Umbilical cord (tissue), 2 donors: ENCODE measurements around the gene HDAC1. TPM values are rescaled to one million over a fixed set of nuclear protein-coding genes. Genes with fewer than 3 reads are reported as not detected.
A peak's percentile ranks its signal among the peaks of the same experiment; 100 is the strongest.

Source experiments
- DNase-seq: peaks from one replicate; pipeline ENCODE4 v3.0.0-alpha.2; 2015; ENCODE audit warnings: low spot score
- total RNA-seq: library from RNA; depleted of rRNA; stranded (reverse); fragments of >200 nt; gene quantifications from one replicate; pipeline ENCODE4 v1.2.3, GENCODE V29; 2014; ENCODE audit warnings: low replicate concordance; ENCODE audit not compliant: insufficient read depth

The HDAC1 gene
- total RNA-seq, 1 donor from 2014 or later: 27.7 TPM

DNA sequence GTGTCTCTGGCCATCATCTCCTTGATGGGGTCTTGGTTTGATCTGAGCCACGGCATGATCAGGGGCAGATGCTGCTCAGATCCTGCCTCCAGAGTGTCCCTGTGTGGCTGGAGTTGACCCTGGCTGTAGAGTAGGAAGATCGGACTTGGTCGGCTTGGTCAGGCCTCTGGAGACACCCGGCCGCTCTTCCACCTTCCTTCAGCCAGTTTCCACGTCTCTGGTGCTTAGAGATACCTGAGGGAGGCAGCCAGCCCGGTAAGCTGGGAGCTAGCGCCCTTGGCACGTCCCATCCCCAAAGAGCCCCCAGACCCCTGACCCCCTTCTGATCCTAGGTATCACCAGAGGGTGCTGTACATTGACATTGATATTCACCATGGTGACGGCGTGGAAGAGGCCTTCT, 35.3 kb downstream of the HDAC1 start:
- DNase-seq: no peak

DNA sequence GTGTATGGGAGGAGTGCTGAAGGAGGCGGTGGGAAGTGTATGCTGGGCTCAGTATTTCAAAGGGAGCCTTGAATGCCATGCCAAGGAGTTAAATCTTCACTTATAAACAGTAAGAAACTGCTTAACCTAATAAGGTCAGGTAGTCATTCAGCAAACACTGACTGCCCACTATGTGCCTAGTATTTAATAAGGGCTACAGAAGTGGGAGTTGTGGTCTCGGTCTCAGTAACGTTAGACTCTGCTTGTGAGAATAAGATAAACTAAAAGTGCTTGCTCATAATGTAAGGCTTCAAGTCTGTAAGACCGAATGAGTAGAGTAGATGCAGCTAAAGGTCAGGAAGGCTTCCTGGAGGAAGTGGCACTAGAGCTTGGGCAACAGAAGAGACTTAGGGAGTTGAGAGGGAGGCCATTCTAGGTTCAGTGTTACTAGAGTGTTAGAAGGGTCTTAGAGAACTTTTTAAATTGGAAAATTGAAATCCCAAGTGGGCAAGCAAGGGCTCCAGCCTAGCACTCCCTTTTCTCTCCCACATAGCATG, 38.1 kb downstream of the HDAC1 start:
- no peak for DNase-seq

DNA sequence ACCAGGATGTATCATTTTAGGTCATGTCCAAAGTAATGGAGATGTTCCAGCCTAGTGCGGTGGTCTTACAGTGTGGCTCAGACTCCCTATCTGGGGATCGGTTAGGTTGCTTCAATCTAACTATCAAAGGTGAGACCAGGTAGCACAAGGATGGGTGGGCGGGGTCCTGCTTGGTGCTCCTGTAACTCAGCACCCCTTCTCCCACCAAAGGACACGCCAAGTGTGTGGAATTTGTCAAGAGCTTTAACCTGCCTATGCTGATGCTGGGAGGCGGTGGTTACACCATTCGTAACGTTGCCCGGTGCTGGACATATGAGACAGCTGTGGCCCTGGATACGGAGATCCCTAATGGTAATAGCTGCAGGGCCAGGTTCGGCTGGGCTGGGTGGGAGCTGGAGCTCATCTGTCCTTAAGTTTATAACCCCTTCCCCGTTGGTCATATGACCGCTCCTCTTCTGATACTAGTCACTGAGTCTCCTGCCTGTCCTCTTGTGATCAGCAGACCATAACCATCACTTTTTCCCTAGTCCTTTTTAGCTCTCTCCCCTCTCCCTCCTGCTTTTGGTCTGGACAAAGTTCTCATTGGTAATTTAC, 38.8 kb downstream of the HDAC1 start:
- no peak for DNase-seq

DNA sequence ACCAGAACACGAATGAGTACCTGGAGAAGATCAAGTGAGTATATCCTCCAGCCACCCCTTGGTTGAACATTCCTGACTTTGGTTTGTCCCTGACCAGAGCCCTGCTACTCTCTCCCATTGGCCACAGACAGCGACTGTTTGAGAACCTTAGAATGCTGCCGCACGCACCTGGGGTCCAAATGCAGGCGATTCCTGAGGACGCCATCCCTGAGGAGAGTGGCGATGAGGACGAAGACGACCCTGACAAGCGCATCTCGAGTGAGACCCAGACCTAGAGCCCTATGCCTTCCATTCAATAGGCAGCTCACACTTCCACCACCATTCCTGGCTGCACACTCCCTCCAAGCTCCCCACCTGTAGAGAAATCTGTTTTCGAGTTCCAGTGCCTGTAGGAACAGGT, 39.7 kb downstream of the HDAC1 start:
- no peak for DNase-seq

DNA sequence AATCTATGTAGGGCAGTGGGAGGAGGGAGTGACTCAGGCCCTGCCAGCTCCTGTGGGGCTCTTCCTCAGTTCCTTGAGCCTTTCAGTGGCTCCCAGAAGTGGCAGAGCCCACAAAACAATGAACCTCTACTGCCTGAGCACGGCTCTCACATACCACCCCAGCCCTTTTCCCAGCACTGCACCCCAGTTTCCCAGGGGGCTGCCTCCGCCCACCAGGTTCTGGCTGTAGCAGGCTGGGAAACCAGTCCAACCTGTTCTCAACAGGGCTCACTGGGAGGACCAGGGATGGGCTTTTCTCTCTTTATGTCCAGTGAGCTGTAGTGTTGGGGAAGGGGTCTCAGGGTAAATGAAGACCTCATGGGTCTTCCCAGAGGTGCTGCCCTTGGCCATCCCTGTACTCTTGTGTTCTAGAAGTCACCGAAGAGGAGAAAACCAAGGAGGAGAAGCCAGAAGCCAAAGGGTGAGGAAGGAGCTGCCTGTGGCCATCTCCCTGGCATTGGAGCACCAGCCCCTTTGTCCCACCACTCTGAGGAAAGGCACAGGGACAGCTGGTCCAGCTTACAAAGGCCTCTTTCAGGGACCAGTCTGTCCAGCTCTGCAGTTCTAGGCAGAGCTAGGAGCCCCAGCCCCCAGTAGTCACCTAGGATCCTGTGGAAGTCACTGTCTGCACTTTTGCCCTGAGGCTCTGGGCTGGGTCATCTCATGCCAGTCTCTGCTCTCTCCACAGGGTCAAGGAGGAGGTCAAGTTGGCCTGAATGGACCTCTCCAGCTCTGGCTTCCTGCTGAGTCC, 40.6 kb downstream of the HDAC1 start:
- no peak for DNase-seq

DNA sequence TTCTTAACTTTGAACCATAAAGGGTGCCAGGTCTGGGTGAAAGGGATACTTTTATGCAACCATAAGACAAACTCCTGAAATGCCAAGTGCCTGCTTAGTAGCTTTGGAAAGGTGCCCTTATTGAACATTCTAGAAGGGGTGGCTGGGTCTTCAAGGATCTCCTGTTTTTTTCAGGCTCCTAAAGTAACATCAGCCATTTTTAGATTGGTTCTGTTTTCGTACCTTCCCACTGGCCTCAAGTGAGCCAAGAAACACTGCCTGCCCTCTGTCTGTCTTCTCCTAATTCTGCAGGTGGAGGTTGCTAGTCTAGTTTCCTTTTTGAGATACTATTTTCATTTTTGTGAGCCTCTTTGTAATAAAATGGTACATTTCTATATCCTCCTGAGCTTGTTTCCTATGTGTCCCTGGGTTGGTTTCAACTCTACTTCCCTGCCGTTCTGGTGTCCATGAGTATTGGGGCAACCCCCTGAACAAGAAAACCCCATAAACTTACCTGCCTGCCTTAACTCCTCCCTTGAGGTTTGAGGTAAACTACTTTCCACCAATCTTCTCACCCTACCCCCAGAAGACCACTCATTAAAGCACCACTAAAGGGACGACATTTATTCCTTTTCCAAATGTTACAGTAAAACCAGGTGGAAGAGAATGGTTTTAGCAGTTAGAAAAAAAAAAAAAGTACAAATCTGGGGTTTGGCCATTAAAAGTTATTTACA, 41.5 kb downstream of the HDAC1 start:
- DNase-seq: no peak

DNA sequence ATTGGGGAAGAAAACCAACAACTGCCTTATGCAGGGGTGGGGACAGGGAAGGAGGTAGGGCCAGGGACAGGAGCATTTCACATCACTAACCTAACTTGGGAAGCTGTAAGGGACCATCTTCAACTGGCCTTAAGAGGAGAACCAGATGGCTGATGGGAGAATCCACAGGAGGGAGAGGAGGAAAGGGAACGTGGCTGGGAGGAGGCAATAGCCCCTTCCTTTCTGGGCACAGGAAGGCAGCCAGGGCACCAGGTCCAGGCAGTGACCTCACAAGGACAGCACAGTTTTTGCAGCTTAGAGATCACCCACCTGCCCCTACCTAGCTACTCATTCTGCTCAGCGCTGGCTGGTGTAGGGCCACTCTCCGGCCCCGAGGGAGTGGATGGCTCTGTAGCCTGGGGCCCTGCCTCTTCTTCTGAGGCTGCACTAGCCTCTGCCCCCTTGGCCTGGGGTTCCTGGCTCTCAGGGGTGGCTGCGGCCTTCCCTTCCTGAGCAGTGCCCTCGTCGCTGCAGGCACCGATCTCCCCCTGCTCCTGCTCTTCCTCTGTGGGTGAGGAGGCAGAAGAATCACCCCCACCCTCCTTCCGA, 42.5 kb downstream of the HDAC1 start:
- DNase-seq: no peak

DNA sequence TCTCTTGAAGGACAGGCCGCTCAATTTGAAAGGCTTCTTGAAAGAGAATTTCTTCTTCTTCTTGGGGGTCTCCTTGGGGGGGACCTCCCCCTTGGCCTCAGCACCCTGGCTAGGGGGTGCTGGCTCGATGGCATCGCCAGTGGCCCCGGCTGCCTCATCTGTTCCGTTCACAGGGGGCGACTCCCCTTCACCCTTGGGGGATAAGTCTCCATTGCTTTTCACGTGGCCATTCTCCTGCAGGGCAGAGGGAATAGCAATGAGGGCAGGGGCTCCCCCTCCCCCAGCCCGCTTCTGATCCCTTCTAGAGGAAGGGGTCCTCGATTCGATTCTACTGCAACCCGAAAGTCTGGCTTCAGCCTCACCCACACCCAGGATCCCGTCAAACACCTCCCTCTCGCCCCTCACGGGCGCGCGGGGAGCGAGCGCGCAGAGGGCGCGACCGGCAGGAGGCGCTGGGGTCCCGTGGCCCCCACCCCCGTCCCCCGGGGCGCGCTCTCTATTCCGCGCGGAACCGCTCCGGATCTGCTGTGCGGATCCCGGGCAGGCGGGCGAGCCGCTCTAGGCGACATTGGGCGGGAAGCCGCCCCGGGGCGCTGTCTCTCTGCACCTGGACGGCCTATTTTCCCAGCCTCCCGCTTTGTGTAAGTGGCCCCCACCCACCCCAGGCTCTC, 43.1 kb downstream of the HDAC1 start:
- DNase-seq: no peak

DNA sequence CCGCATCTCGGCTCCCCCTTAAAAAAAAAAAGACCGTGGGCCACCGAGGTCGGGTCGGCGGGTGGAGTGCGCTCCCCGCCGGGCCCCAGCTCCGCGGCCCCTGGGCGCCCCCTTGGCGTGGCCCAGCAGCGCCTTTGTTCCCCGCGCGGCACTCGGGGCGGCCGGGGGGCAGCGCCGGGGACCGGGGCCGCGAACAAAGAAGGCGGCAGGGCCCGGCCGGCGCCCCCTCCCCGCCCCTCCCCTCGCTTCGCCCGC, 43.6 kb downstream of the HDAC1 start:
- DNase-seq: no peak

DNA sequence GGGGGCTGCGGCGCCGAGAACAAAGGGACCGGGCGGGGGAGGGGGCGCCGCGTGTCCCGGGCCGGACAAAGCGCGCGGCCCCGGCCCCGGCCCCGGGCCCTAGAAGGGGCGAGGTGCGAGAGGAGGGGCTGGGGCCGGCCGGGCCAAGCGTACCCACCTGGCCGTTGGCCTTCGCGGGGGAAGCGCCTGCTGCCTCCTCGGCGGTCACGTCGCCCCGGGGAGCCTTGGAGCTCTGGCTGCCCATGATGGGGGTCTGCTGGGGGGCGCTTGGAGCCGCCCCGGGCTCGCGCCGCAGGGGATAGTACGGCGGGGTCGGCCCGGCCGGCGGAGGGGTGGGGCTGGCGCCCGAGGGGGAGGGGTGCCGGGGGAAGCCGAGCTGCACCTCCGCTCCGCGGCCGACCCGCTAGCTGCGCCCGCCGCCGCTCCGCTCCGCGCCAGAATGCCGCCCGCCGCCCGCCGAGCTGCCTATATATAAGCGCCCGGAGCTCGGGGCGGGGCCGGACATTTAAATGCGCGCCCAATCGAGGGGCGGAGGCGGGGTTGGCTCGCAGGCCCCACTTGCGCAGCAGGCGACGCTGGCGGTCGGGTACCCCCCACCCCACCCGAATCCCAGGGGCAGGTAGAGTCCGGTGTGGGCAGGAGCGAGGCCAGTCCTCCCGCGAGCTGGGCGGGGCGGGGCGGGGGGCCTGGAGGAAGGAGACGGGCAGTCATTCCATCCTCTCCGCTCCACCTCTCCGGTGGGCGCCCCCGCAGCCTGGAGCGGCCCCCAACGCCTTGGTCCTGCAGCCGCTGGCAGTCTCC, 44.1 kb downstream of the HDAC1 start, which contains the start of gene MARCKSL1:
Gene MARCKSL1 (minus strand): TSS at position 444 of the 801 bp plus-strand sequence. CDS start 200 bp downstream, at position 244.
- DNase-seq: peak; percentile 77

DNA sequence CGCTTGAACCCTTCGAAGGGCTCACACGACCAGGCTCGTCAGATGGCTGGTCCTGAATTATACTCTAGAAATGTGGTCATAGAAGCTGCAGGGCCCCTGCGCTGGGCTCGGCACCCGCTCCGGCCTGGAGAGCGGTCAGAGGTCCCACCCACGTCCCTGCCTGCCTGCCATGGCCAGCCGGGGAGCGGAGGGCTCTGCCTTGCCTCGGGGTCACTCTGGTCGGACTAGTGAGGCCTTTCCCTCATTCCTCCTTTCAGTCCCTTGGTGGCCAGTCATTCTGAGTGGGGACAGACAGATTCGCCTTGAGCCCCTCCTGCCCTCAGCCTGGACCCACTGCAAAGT, 44.7 kb downstream of the HDAC1 start:
- DNase-seq: no peak

DNA sequence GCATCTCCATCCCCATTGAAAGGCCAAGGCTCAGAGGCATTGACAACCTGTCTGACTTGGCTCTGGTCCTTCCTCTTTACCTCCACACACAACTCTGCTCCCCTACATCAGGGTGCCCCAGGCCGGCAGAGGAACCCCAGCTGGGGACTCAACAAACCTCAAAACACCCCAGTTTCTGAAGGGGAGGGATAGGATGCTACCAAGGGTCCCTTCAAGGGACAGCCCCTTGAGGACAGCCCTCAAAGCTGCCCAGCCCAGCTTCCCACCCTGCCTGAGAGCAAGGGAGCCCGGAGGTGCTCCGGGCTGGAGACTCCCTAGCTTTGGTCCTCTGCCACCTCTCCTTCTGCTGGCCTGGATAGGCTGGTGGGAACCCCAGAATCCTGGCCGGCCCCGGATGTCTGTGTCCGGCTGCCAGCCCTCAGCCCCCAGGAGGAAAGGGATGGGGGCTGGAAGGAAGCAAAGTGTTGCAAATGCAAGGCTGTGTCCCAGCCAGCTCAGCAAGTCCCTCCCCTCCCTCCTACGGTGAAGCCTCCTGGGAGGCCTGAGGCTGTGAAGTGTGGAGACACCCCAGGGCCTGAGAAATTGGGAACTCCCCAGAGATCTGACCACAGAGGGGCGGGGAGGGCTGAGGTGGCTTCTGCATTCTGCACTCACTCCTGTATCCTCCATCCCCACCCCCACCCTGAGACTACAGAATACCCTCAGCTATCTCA, 45.2 kb downstream of the HDAC1 start:
- no peak for DNase-seq

DNA sequence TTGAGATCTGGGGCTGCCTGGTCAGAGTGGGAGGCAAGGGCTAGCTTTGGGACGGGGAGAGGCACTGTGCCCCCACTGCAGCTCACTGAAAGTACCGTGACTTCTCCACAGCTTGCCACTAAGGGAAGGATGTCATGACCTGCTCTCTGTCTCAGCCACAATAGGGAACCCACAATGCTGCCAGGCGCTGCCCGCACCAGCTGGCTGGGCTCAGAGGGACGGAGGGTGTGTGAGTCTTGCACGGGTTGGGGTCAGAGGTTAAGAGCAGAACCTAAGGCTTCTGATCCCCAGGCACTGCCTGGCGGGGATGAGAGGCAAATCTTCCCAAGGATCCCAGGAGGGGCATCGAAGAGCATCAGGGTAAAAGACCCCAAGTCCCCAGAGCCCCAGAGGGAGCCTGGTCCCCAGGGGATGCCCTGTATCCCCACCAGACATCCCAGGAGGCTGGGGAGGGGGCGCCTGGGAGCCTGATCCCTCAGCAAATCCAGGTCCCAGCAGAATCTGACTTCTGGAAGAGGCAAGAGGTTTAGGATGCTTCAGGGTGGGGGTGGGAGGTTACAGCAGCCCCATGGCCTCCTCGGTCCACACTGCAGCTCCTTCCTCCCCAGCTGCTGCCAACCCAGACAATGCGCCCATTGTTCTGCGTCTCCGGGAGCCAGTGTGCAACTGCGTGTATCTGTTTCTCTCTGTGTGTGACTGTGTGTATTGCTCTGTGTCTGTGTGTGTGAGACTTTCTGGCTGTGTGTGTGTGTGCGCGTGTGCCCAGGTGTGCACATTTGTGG, 46.2 kb downstream of the HDAC1 start:
- no peak for DNase-seq

DNA sequence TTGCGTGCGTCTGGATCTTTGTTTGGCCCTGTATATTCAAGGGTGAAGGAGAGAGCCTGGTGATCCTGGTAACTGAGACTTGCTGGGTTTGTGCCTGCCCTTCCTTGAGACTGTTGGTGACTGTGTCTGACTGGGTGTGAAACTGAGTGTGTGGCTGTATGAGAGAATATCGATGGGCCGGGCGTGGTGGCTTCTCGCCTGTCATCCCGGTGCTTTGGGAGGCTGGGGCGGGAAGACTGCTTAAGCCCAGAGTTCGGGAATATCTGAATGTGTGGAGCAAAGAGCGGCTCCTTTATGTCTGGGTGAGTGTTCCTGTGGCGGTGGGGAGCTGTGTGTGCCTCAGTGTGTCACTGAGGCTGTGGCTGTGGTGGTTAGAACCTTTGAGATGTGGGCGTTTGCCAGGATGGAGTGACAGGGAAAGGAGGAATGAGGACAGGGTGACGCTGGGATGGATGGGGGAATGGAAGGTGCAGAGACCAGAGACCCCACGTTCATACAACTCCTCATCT, 46.8 kb downstream of the HDAC1 start:
- DNase-seq: no peak

DNA sequence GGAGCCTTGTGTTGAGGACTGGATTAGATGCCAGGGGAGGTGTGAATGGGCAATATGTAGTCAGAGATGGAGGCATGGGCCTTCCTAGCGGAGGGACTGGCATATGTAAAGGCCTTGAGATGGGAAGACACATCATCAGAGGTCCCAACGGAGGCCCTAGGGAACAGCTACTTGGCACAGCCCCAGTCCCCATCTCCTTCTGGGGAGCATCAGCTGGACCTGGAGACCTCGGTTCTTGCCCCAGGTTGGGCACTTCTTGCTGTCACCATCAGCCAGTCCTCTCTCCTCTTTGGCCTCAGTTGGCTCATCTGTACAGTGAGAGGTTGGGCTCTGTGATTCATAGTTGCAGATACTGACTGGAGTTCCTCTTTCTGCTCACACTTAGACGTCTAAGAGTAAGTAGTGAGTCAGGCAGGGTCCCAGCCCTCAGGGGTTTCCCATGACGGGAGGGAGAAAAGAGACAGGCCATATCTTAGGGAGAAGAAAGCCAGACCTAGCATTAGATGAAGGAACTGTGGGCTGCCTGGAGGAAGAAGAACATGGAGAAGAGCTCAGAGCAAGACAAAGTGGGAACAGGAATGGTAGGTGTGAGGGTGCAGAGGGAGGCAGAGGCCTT, 47.6 kb downstream of the HDAC1 start:
- DNase-seq: no peak

DNA sequence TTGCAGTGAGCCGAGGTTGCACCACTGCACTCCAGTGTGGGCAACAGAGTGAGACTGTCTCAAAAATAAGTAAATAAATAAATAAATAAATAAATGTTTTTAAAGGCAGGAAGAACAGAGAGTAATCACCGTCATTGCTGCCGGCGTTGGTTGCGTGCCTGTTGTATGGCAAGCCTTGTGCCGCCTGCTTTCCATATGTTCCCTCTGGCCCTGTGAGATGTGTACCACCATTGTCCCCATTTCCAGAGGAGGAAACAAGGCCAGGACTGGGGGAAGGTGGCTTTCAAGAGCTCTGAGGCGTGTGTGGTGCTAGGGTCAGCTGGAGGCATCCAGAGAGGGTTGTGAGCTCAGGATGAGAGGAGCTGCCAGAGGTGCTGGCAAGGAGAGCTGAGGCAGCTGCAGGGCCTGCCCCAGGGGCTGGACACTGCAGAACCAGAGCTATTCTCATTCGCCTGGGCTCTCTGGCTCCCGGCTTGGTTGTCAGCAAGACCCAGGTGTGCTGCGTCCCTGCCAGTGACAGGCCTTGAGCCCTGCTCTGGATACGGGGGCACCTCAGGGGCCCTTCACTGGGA, 49.4 kb downstream of the HDAC1 start:
- no peak for DNase-seq

DNA sequence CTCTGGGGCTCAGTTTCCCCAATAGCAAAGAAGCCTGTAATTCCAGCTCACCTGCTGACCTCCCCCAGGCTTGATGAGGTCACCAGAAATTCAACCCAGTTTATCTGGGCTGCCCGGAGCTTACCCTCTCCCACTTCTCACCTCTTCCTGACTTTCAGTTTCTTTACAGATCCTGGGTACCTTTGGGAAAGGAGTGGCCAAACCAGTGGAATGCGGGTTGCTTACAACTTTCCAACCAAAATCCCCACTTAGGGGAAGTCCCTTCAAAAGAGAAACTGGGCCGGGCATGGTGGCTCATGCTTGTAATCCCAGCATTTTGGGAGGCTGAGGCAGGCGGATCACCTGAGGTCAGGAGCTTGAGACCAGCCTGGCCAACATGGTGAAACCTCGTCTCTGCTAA, 50.1 kb downstream of the HDAC1 start:
- no peak for DNase-seq

DNA sequence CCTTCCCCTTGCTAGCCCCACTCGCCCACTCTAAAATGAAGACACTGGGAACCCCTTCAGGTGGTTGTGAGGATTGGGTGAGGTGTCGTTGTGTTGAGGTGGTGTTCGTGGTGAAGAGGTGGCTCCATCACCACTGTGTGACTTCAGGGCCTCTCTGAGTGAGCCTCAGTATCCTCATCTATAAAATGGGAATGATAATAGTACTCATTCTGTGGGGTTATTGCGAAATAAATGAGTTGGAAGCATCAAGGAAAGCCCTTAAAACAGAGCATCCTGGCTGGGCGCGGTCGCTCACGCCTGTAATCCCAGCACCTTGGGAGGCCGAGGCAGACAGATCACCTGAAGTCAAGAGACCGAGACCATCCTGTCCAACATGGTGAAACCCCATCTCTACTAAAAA, 50.8 kb downstream of the HDAC1 start:
- DNase-seq: no peak
